ENCODE results near the gene DRC3. TPM values are rescaled to one million over a fixed set of nuclear protein-coding genes. Genes with fewer than 3 reads are reported as not detected.

The DRC3 gene
- total RNA-seq, 1 experiment from 2014 or later = 0.68 TPM

- no peaks in the 10 kb centered on the region for H3K23me2 ChIP-seq (ENCODE audit: insufficient read length, low read depth, low read length, poor library complexity, severe bottlenecking)
- TF ChIP-seq CTCF (conservative IDR thresholded peaks at IDR 0.05) = no peak
- no peaks in the 10 kb centered on the region; the same call in 1 of the 2 replicates for H3K4me1 ChIP-seq (ENCODE audit: insufficient read depth, low read length)
- H2BK15ac ChIP-seq (ENCODE audit: low read depth, low read length) = no peak overlapping the region
- peaks cover 27 to 31% of the 10 kb centered on the region in 2 experiments for H3K4me1 Mint-ChIP-seq
- no peak overlapping the region for H3K4ac ChIP-seq (ENCODE audit: low read depth, low read length)
- no peak overlapping the region for H2BK20ac ChIP-seq (ENCODE audit: low read depth, low read length, poor library complexity, severe bottlenecking)
- DNase-seq = no peak
- no peak overlapping the region for H3K9ac ChIP-seq (ENCODE audit: extremely low read depth, insufficient read length, low read length)
- no peaks in the 10 kb centered on the region for H3K27me3 Mint-ChIP-seq (ENCODE audit: low read depth)
- H3K36me3 Mint-ChIP-seq (ENCODE audit: insufficient read depth in 1 of 3, low read depth in 3 of 3) = no peaks in the 10 kb centered on the region
- no peaks in the 10 kb centered on the region for H3K79me1 ChIP-seq (ENCODE audit: insufficient read depth, low read depth, low read length, poor library complexity, severe bottlenecking)
- no peak overlapping the region for H3K18ac ChIP-seq (ENCODE audit: insufficient read length, low read depth, low read length)
- H2BK5ac ChIP-seq (ENCODE audit: insufficient read length, low read length) = no peak overlapping the region
- no peak overlapping the region for H3K27ac ChIP-seq (ENCODE audit: insufficient read length, low read depth, low read length)
- no peak overlapping the region for H3K4me2 ChIP-seq (ENCODE audit: insufficient read depth, insufficient read length, low read length)
- no peak overlapping the region for H3K4me3 Mint-ChIP-seq
- H3T11ph ChIP-seq (ENCODE audit: low read length) = no peak overlapping the region
- no peak overlapping the region for H3K27ac Mint-ChIP-seq
- no peak overlapping the region for H2AFZ ChIP-seq (ENCODE audit: low read length)
- H3K14ac ChIP-seq (ENCODE audit: insufficient read depth, low read length) = no peak overlapping the region
- no peak overlapping the region for H3K56ac ChIP-seq (ENCODE audit: insufficient read length, low read depth, low read length)
- H3K9me3 Mint-ChIP-seq = no peaks in the 10 kb centered on the region
- H2BK120ac ChIP-seq (ENCODE audit: low read depth, low read length, poor library complexity, severe bottlenecking) = no peak overlapping the region
- no peak overlapping the region for H4K5ac ChIP-seq (ENCODE audit: insufficient read length, low read depth, low read length)
- no peak overlapping the region for H3K23ac ChIP-seq (ENCODE audit: insufficient read length, low read depth, low read length)
- WGBS (ENCODE audit: extremely low coverage, insufficient read length, low lambda C conversion rate) = no CpG with 5 or more reads among the region's 11 CpGs
- no peaks in the 10 kb centered on the region for H3K79me2 ChIP-seq (ENCODE audit: insufficient read depth, low read length)
- no peaks in the 10 kb centered on the region for H4K20me1 ChIP-seq (ENCODE audit: control insufficient read depth, insufficient read depth, insufficient read length)
- no peak overlapping the region for H2AK5ac ChIP-seq (ENCODE audit: insufficient read length, low read length)
- H4K8ac ChIP-seq (replicated peaks; ENCODE audit: insufficient read length, low read depth, low read length) = no peak overlapping the region
- no peak overlapping the region for H2BK12ac ChIP-seq (ENCODE audit: insufficient read length, low read depth, low read length)
- H4K91ac ChIP-seq (ENCODE audit: insufficient read length, low read depth, low read length) = no peak overlapping the region
- H3K27me3 ChIP-seq (ENCODE audit: insufficient read depth, low read length) = no peaks in the 10 kb centered on the region
- H3K9me3 ChIP-seq (ENCODE audit: control insufficient read depth, low read depth, low read length) = no peaks in the 10 kb centered on the region
Measured at GRCh38 chr17:17944743-17945142, 27.9 kb upstream of the DRC3 start.
